HG03378 (cell line): ENCODE results near the gene DPP10.
"Not testable (repeated sequence)": the region's sequence is repeated elsewhere in the genome, so short reads cannot be mapped to it uniquely, and the experiment has no call there.

Experiments
- ATAC-seq: cut with Tn5 transposase; IDR thresholded peaks from one replicate; pipeline ENCODE4 v1.9.1; 2021; ENCODE audit warnings: mild to moderate bottlenecking, moderate library complexity; ENCODE audit not compliant: unreplicated experiment

DPP10 gene

GRCh38 chr2:115389898-115390565 lies 947.6 kb downstream of the DPP10 start:
- ATAC-seq = no peak

GRCh38 chr2:115396579-115396978 lies 954.1 kb downstream of the DPP10 start:
- no peak for ATAC-seq

- ATAC-seq = no peak
Measured at GRCh38 chr2:115400940-115401339, 958.5 kb downstream of the DPP10 start.

GRCh38 chr2:115412501-115412900 lies 970.1 kb downstream of the DPP10 start:
- ATAC-seq = no peak

GRCh38 chr2:115413791-115414190 lies 971.4 kb downstream of the DPP10 start:
- no peak for ATAC-seq

GRCh38 chr2:115414466-115414865 lies 972.0 kb downstream of the DPP10 start:
- no peak for ATAC-seq

GRCh38 chr2:115422004-115422634 lies 979.7 kb downstream of the DPP10 start:
- ATAC-seq = no peak

GRCh38 chr2:115427436-115427835 lies 985.0 kb downstream of the DPP10 start:
- ATAC-seq = no peak

- ATAC-seq = not testable (repeated sequence)
Measured at GRCh38 chr2:115440746-115441145, 998.3 kb downstream of the DPP10 start.

GRCh38 chr2:115443539-115444185 lies 1001.2 kb downstream of the DPP10 start:
- ATAC-seq = no peak

- ATAC-seq = no peak
Measured at GRCh38 chr2:115460008-115460407, 1017.6 kb downstream of the DPP10 start.

- no peak for ATAC-seq
Measured at GRCh38 chr2:115480741-115481140, 1038.3 kb downstream of the DPP10 start.

- ATAC-seq = no peak
Measured at GRCh38 chr2:115481842-115482241, 1039.4 kb downstream of the DPP10 start.

GRCh38 chr2:115483666-115484065 lies 1041.2 kb downstream of the DPP10 start:
- no peak for ATAC-seq

- ATAC-seq = no peak
Measured at GRCh38 chr2:115484486-115484885, 1042.0 kb downstream of the DPP10 start.

- no peak for ATAC-seq
Measured at GRCh38 chr2:115484983-115485382, 1042.5 kb downstream of the DPP10 start.

- ATAC-seq = no peak
Measured at GRCh38 chr2:115491186-115491793, 1048.8 kb downstream of the DPP10 start.

- no peak for ATAC-seq
Measured at GRCh38 chr2:115505331-115505730, 1062.9 kb downstream of the DPP10 start.

- ATAC-seq = no peak
Measured at GRCh38 chr2:115520727-115521126, 1078.3 kb downstream of the DPP10 start.

- no peak for ATAC-seq
Measured at GRCh38 chr2:115524452-115524851, 1082.0 kb downstream of the DPP10 start.

GRCh38 chr2:115529627-115530026 lies 1087.2 kb downstream of the DPP10 start:
- ATAC-seq = no peak

- ATAC-seq = no peak
Measured at GRCh38 chr2:115533081-115533480, 1090.6 kb downstream of the DPP10 start.
